Endothelial cell of umbilical vein (primary cell): ENCODE data around the gene OR5AS1. TPM values are rescaled to one million over a fixed set of nuclear protein-coding genes. Genes with fewer than 3 reads are reported as not detected.

Source experiments
- BruUV-seq: library from RNA; stranded (reverse); fragments of 400-500 nt; replicated peaks from 2 replicates; lab custom pipeline; 2021; lab: Mats Ljungman, UMichigan
- CTCF ChIA-PET: fragments of 300-600, 350-600 bp; sonication (Branson Sonifier 250); formaldehyde crosslinking; loops from one replicate; lab custom pipeline; 2021; ENCODE audit warnings: antibody characterized with exemption, inconsistent platforms; lab: Charles Lee
- POLR2A ChIA-PET: fragments of 300-600, 350-600 bp; sonication (Branson Sonifier 250); formaldehyde crosslinking; loops from one replicate; lab custom pipeline; 2021; ENCODE audit warnings: antibody characterized with exemption, inconsistent platforms; lab: Charles Lee
- DNase-seq: peaks from one replicate; pipeline ENCODE4 v3.0.0-alpha.2; 2011; ENCODE audit warnings: low read depth, low spot score
- FAIRE-seq: peaks from 2 replicates; lab custom pipeline; 2011; peaks lifted over from hg19 to GRCh38; lab: Jason Lieb, UNC
- H2AFZ ChIP-seq: 2 replicates; pipeline ENCODE4 v1.6.0; 2012; ENCODE audit warnings: low read depth, low read length, control low read depth, inconsistent platforms
- H3K27ac ChIP-seq: 2 replicates; pipeline ENCODE4 v1.5.1; 2011; ENCODE audit warnings: low read depth, mild to moderate bottlenecking, control low read depth, low read length, moderate library complexity; ENCODE audit not compliant: insufficient read depth
- H3K27me3 ChIP-seq, 2 experiments: 2 replicates each; pipeline versions ENCODE4 v1.6.0 to v1.6.1; 2011; ENCODE audit warnings: low read length in 2 of 2, mixed read lengths in 1 of 2; ENCODE audit not compliant: control insufficient read depth in 2 of 2, insufficient read depth in 2 of 2
- H3K36me3 ChIP-seq, 2 experiments: 2 replicates in 1 of 2; 3 replicates in 1 of 2; pipeline ENCODE4 v1.5.1; 2011; ENCODE audit warnings: low read length in 2 of 2, mild to moderate bottlenecking in 1 of 2, moderate library complexity in 1 of 2; ENCODE audit not compliant: control insufficient read depth in 2 of 2, insufficient read depth in 2 of 2; ENCODE audit errors: extremely low read depth in 1 of 2
- H3K4me1 ChIP-seq: 3 replicates; pipeline ENCODE4 v1.5.1; 2011; ENCODE audit warnings: mild to moderate bottlenecking, low read length; ENCODE audit not compliant: control insufficient read depth, insufficient read depth; ENCODE audit errors: extremely low read depth
- H3K4me2 ChIP-seq: 2 replicates; pipeline ENCODE4 v1.6.1; 2011; ENCODE audit warnings: low read length, control low read depth, mixed read lengths; ENCODE audit not compliant: insufficient read depth
- H3K4me3 ChIP-seq, 3 experiments: fragments of 200-600 bp in 1 of 3; sonication (generic), shearing (Covaris generic) in 1 of 3; replicated peaks in 1 of 3; 2 replicates each; pipeline ENCODE4 v1.5.1; 2011 to 2016; ENCODE audit warnings: control low read depth in 3 of 3, low read length in 3 of 3, mild to moderate bottlenecking in 2 of 3, inconsistent platforms in 1 of 3, low read depth in 1 of 3, moderate library complexity in 1 of 3; ENCODE audit not compliant: insufficient read depth in 1 of 3
- H3K79me2 ChIP-seq: 2 replicates; pipeline ENCODE4 v1.6.0; 2012; ENCODE audit warnings: low read length, inconsistent platforms; ENCODE audit not compliant: control insufficient read depth, insufficient read depth
- H3K9ac ChIP-seq: replicated peaks from 2 replicates; pipeline ENCODE3; 2011; ENCODE audit warnings: low read length, control low read depth; ENCODE audit not compliant: insufficient read depth; ENCODE audit errors: extremely low read depth
- H3K9me1 ChIP-seq: replicated peaks from 3 replicates; pipeline ENCODE4 v1.6.0; 2011; ENCODE audit warnings: mild to moderate bottlenecking, low read length; ENCODE audit not compliant: control insufficient read depth, insufficient read depth; ENCODE audit errors: extremely low read depth
- H3K9me3 ChIP-seq: replicated peaks from 2 replicates; pipeline ENCODE4 v1.5.1; 2012; ENCODE audit warnings: low read length, inconsistent platforms; ENCODE audit not compliant: control insufficient read depth, insufficient read depth
- H4K20me1 ChIP-seq: replicated peaks from 2 replicates; pipeline ENCODE3; 2011; ENCODE audit warnings: mild to moderate bottlenecking, low read length; ENCODE audit not compliant: control insufficient read depth, insufficient read depth; ENCODE audit errors: extremely low read depth
- CTCF ChIP-seq, 2 donors: IDR thresholded peaks; 1 replicate in 1 of 2; 2 replicates in 1 of 2; pipeline ENCODE4 v1.5.1; 2011; ENCODE audit warnings: low read length in 2 of 2, mild to moderate bottlenecking in 2 of 2, moderate library complexity in 2 of 2, control low read depth in 1 of 2, inconsistent platforms in 1 of 2, low read depth in 1 of 2; ENCODE audit not compliant: insufficient read depth in 1 of 2; ENCODE audit errors: extremely low read depth in 1 of 2
- EZH2 ChIP-seq: IDR thresholded peaks from 2 replicates; pipeline ENCODE4 v1.6.1; 2012; ENCODE audit warnings: borderline replicate concordance, low read depth, mild to moderate bottlenecking, moderate library complexity, low read length, inconsistent platforms; ENCODE audit not compliant: severe bottlenecking
- FOS ChIP-seq: IDR thresholded peaks from 2 replicates; pipeline ENCODE4 v1.6.1; 2011; ENCODE audit warnings: mild to moderate bottlenecking, low read length, moderate library complexity, borderline replicate concordance; ENCODE audit not compliant: insufficient read depth
- GATA2 ChIP-seq: IDR thresholded peaks from 2 replicates; pipeline ENCODE4 v1.7.0; 2011; ENCODE audit warnings: low read depth, mild to moderate bottlenecking, moderate library complexity, mixed read lengths, low read length; ENCODE audit not compliant: insufficient read length, insufficient read depth
- JUN ChIP-seq: IDR thresholded peaks from 2 replicates; pipeline ENCODE4 v1.6.1; 2011; ENCODE audit warnings: borderline replicate concordance, low read depth; ENCODE audit not compliant: insufficient read length, insufficient read depth
- MAX ChIP-seq: IDR thresholded peaks from 2 replicates; pipeline ENCODE4 v1.6.1; 2011; ENCODE audit not compliant: insufficient read depth, insufficient read length
- MYC ChIP-seq: IDR thresholded peaks from one replicate; pipeline ENCODE4 v1.6.1; 2011; ENCODE audit warnings: mild to moderate bottlenecking, low read depth, low read length
- POLR2A ChIP-seq: IDR thresholded peaks from 2 replicates; pipeline ENCODE4 v1.6.1; 2012; ENCODE audit warnings: low read depth, mild to moderate bottlenecking, control low read depth, low read length
- POLR2AphosphoS5 ChIP-seq: IDR thresholded peaks from 2 replicates; pipeline ENCODE4 v1.6.1; 2012; ENCODE audit warnings: low read depth, mild to moderate bottlenecking, control low read depth, low read length, moderate library complexity; ENCODE audit not compliant: insufficient read depth
- dilution Hi-C: fragments of 300-500 bp; cut with MboI; formaldehyde crosslinking; loops from one replicate; pipeline ENCODE4 v1.15.0; 2019; ENCODE audit warnings: low sequenced_read_pairs; ENCODE audit not compliant: extremely low pct_ligation_motif_present
- intact Hi-C: fragments of 100-400 bp; cut with micrococcal nuclease; formaldehyde crosslinking; loops from one replicate; pipeline ENCODE4 v1.10.0; 2022
- polyA plus RNA-seq, 4 experiments: library from polyadenylated mRNA; depleted of rRNA in 3 of 4; stranded (reverse) in 3 of 4; unstranded in 1 of 4; fragments of >200 nt; gene quantifications; 2 replicates each; pipeline versions ENCODE4 v1.2.1 to v1.2.3, GENCODE V29; 2011 to 2012; ENCODE audit warnings: missing spikeins in 1 of 4
- total RNA-seq: library from RNA; stranded (reverse); gene quantifications from 2 replicates; pipeline ENCODE4 v1.2.3, GENCODE V29; 2021

The OR5AS1 gene
- total and polyA plus RNA-seq, 2 donors (not counting 3 experiments of a cell fraction or from before 2014, with no cell fraction given): not detected

- H3K27ac ChIP-seq: no peak overlapping the region
- ChIA-PET POLR2A (no interaction called here), CTCF (no interaction called here)
- peaks cover 2% of the 10 kb centered on the region for H3K9me3 ChIP-seq
- H3K4me2 ChIP-seq: no peak overlapping the region
- H3K79me2 ChIP-seq: no peaks in the 10 kb centered on the region
- H3K4me3 ChIP-seq: no peak overlapping the region
- BruUV-seq: no TSS peak
- no peak for FAIRE-seq
- no peaks in the 10 kb centered on the region for H4K20me1 ChIP-seq
- H3K9ac ChIP-seq: no peak overlapping the region
- TF ChIP-seq EZH2 (no peak), POLR2A (no peak), GATA2 (no peak), FOS (no peak), JUN (no peak), MAX (no peak), MYC (no peak), POLR2AphosphoS5 (no peak), CTCF (IDR thresholded peaks at IDR 0.05; ENCODE audit: extremely low read depth in 1 of 2, insufficient read depth in 1 of 2, low read depth in 1 of 2, low read length in 2 of 2) (no peak)
- intact Hi-C loops (no loop called here), dilution Hi-C loops (no loop called here)
- H3K9me1 ChIP-seq: no peaks in the 10 kb centered on the region
- no peaks in the 10 kb centered on the region for H3K4me1 ChIP-seq
- no peaks in the 10 kb centered on the region for H3K36me3 ChIP-seq
- DNase-seq: no peak
- no peak overlapping the region for H2AFZ ChIP-seq
- no peaks in the 10 kb centered on the region for H3K27me3 ChIP-seq
Measured at GRCh38 chr11:56045538-56045937, 18.1 kb downstream of the OR5AS1 start.
